HG03097 (cell line): ENCODE measurements around the gene DNAAF1.
"Not testable (repeated sequence)": the region's sequence is repeated elsewhere in the genome, so short reads cannot be mapped to it uniquely, and the experiment has no call there.

Experiments
- ATAC-seq: cut with Tn5 transposase; IDR thresholded peaks from one replicate; pipeline ENCODE4 v1.9.1; 2021; ENCODE audit not compliant: unreplicated experiment, low FRiP score

DNAAF1 gene

GRCh38 chr16:84205123-84205522, 60.0 kb downstream of the DNAAF1 start:
- not testable (repeated sequence) for ATAC-seq

GRCh38 chr16:84205976-84206691, 61.0 kb downstream of the DNAAF1 start:
- ATAC-seq, result no peak

- no peak for ATAC-seq
Measured at GRCh38 chr16:84207251-84207650, 62.1 kb downstream of the DNAAF1 start.

GRCh38 chr16:84207879-84208278, 62.8 kb downstream of the DNAAF1 start:
- no peak for ATAC-seq

GRCh38 chr16:84209989-84210388, 64.9 kb downstream of the DNAAF1 start:
- ATAC-seq, result no peak

- ATAC-seq, result no peak
Measured at GRCh38 chr16:84212154-84212553, 67.0 kb downstream of the DNAAF1 start.

GRCh38 chr16:84212631-84213030, 67.5 kb downstream of the DNAAF1 start:
- no peak for ATAC-seq

GRCh38 chr16:84214451-84215066, 69.5 kb downstream of the DNAAF1 start:
- ATAC-seq, result no peak

GRCh38 chr16:84215531-84215930, 70.4 kb downstream of the DNAAF1 start:
- no peak for ATAC-seq

- not testable (repeated sequence) for ATAC-seq
Measured at GRCh38 chr16:84216144-84216543, 71.0 kb downstream of the DNAAF1 start.

GRCh38 chr16:84218176-84218823, 73.2 kb downstream of the DNAAF1 start:
- no peak for ATAC-seq

- ATAC-seq, result no peak
Measured at GRCh38 chr16:84218956-84219355, 73.8 kb downstream of the DNAAF1 start.

GRCh38 chr16:84220851-84221250, 75.7 kb downstream of the DNAAF1 start:
- no peak for ATAC-seq

- no peak for ATAC-seq
Measured at GRCh38 chr16:84223456-84223855, 78.3 kb downstream of the DNAAF1 start.

- no peak for ATAC-seq
Measured at GRCh38 chr16:84224554-84224953, 79.4 kb downstream of the DNAAF1 start.

- ATAC-seq, result no peak
Measured at GRCh38 chr16:84225126-84225525, 80.0 kb downstream of the DNAAF1 start.

GRCh38 chr16:84225571-84225970, 80.5 kb downstream of the DNAAF1 start:
- ATAC-seq, result no peak

GRCh38 chr16:84226026-84226425, 80.9 kb downstream of the DNAAF1 start:
- ATAC-seq, result no peak
